Endothelial cell of umbilical vein (primary cell): Measurements from ENCODE around the gene CHRM2. TPM values are rescaled to one million over a fixed set of nuclear protein-coding genes. Genes with fewer than 3 reads are reported as not detected.

Experiments
- BruUV-seq: library from RNA; stranded (reverse); fragments of 400-500 nt; replicated peaks from 2 replicates; lab custom pipeline; 2021; lab: Mats Ljungman, UMichigan
- CTCF ChIA-PET: fragments of 300-600, 350-600 bp; sonication (Branson Sonifier 250); formaldehyde crosslinking; loops from one replicate; lab custom pipeline; 2021; ENCODE audit warnings: antibody characterized with exemption, inconsistent platforms; lab: Charles Lee
- POLR2A ChIA-PET: fragments of 300-600, 350-600 bp; sonication (Branson Sonifier 250); formaldehyde crosslinking; loops from one replicate; lab custom pipeline; 2021; ENCODE audit warnings: antibody characterized with exemption, inconsistent platforms; lab: Charles Lee
- DNase-seq: peaks from one replicate; pipeline ENCODE4 v3.0.0-alpha.2; 2011; ENCODE audit warnings: low read depth, low spot score
- FAIRE-seq: peaks from 2 replicates; lab custom pipeline; 2011; peaks lifted over from hg19 to GRCh38; lab: Jason Lieb, UNC
- H2AFZ ChIP-seq: 2 replicates; pipeline ENCODE4 v1.6.0; 2012; ENCODE audit warnings: low read depth, low read length, control low read depth, inconsistent platforms
- H3K27ac ChIP-seq: 2 replicates; pipeline ENCODE4 v1.5.1; 2011; ENCODE audit warnings: low read depth, mild to moderate bottlenecking, control low read depth, low read length, moderate library complexity; ENCODE audit not compliant: insufficient read depth
- H3K27me3 ChIP-seq, 2 experiments: 2 replicates each; pipeline versions ENCODE4 v1.6.0 to v1.6.1; 2011; ENCODE audit warnings: low read length in 2 of 2, mixed read lengths in 1 of 2; ENCODE audit not compliant: control insufficient read depth in 2 of 2, insufficient read depth in 2 of 2
- H3K36me3 ChIP-seq, 2 experiments: 2 replicates in 1 of 2; 3 replicates in 1 of 2; pipeline ENCODE4 v1.5.1; 2011; ENCODE audit warnings: low read length in 2 of 2, mild to moderate bottlenecking in 1 of 2, moderate library complexity in 1 of 2; ENCODE audit not compliant: control insufficient read depth in 2 of 2, insufficient read depth in 2 of 2; ENCODE audit errors: extremely low read depth in 1 of 2
- H3K4me1 ChIP-seq: 3 replicates; pipeline ENCODE4 v1.5.1; 2011; ENCODE audit warnings: mild to moderate bottlenecking, low read length; ENCODE audit not compliant: control insufficient read depth, insufficient read depth; ENCODE audit errors: extremely low read depth
- H3K4me2 ChIP-seq: 2 replicates; pipeline ENCODE4 v1.6.1; 2011; ENCODE audit warnings: low read length, control low read depth, mixed read lengths; ENCODE audit not compliant: insufficient read depth
- H3K4me3 ChIP-seq, 3 experiments: fragments of 200-600 bp in 1 of 3; sonication (generic), shearing (Covaris generic) in 1 of 3; replicated peaks in 1 of 3; 2 replicates each; pipeline ENCODE4 v1.5.1; 2011 to 2016; ENCODE audit warnings: control low read depth in 3 of 3, low read length in 3 of 3, mild to moderate bottlenecking in 2 of 3, inconsistent platforms in 1 of 3, low read depth in 1 of 3, moderate library complexity in 1 of 3; ENCODE audit not compliant: insufficient read depth in 1 of 3
- H3K79me2 ChIP-seq: 2 replicates; pipeline ENCODE4 v1.6.0; 2012; ENCODE audit warnings: low read length, inconsistent platforms; ENCODE audit not compliant: control insufficient read depth, insufficient read depth
- H3K9ac ChIP-seq: replicated peaks from 2 replicates; pipeline ENCODE3; 2011; ENCODE audit warnings: low read length, control low read depth; ENCODE audit not compliant: insufficient read depth; ENCODE audit errors: extremely low read depth
- H3K9me1 ChIP-seq: replicated peaks from 3 replicates; pipeline ENCODE4 v1.6.0; 2011; ENCODE audit warnings: mild to moderate bottlenecking, low read length; ENCODE audit not compliant: control insufficient read depth, insufficient read depth; ENCODE audit errors: extremely low read depth
- H3K9me3 ChIP-seq: replicated peaks from 2 replicates; pipeline ENCODE4 v1.5.1; 2012; ENCODE audit warnings: low read length, inconsistent platforms; ENCODE audit not compliant: control insufficient read depth, insufficient read depth
- H4K20me1 ChIP-seq: replicated peaks from 2 replicates; pipeline ENCODE3; 2011; ENCODE audit warnings: mild to moderate bottlenecking, low read length; ENCODE audit not compliant: control insufficient read depth, insufficient read depth; ENCODE audit errors: extremely low read depth
- EZH2 ChIP-seq: IDR thresholded peaks from 2 replicates; pipeline ENCODE4 v1.6.1; 2012; ENCODE audit warnings: borderline replicate concordance, low read depth, mild to moderate bottlenecking, moderate library complexity, low read length, inconsistent platforms; ENCODE audit not compliant: severe bottlenecking
- FOS ChIP-seq: IDR thresholded peaks from 2 replicates; pipeline ENCODE4 v1.6.1; 2011; ENCODE audit warnings: mild to moderate bottlenecking, low read length, moderate library complexity, borderline replicate concordance; ENCODE audit not compliant: insufficient read depth
- GATA2 ChIP-seq: IDR thresholded peaks from 2 replicates; pipeline ENCODE4 v1.7.0; 2011; ENCODE audit warnings: low read depth, mild to moderate bottlenecking, moderate library complexity, mixed read lengths, low read length; ENCODE audit not compliant: insufficient read length, insufficient read depth
- JUN ChIP-seq: IDR thresholded peaks from 2 replicates; pipeline ENCODE4 v1.6.1; 2011; ENCODE audit warnings: borderline replicate concordance, low read depth; ENCODE audit not compliant: insufficient read length, insufficient read depth
- MYC ChIP-seq: IDR thresholded peaks from one replicate; pipeline ENCODE4 v1.6.1; 2011; ENCODE audit warnings: mild to moderate bottlenecking, low read depth, low read length
- POLR2A ChIP-seq: IDR thresholded peaks from 2 replicates; pipeline ENCODE4 v1.6.1; 2012; ENCODE audit warnings: low read depth, mild to moderate bottlenecking, control low read depth, low read length
- POLR2AphosphoS5 ChIP-seq: IDR thresholded peaks from 2 replicates; pipeline ENCODE4 v1.6.1; 2012; ENCODE audit warnings: low read depth, mild to moderate bottlenecking, control low read depth, low read length, moderate library complexity; ENCODE audit not compliant: insufficient read depth
- dilution Hi-C: fragments of 300-500 bp; cut with MboI; formaldehyde crosslinking; loops from one replicate; pipeline ENCODE4 v1.15.0; 2019; ENCODE audit warnings: low sequenced_read_pairs; ENCODE audit not compliant: extremely low pct_ligation_motif_present
- intact Hi-C: fragments of 100-400 bp; cut with micrococcal nuclease; formaldehyde crosslinking; loops from one replicate; pipeline ENCODE4 v1.10.0; 2022
- polyA plus RNA-seq, 4 experiments: library from polyadenylated mRNA; depleted of rRNA in 3 of 4; stranded (reverse) in 3 of 4; unstranded in 1 of 4; fragments of >200 nt; gene quantifications; 2 replicates each; pipeline versions ENCODE4 v1.2.1 to v1.2.3, GENCODE V29; 2011 to 2012; ENCODE audit warnings: missing spikeins in 1 of 4
- total RNA-seq: library from RNA; stranded (reverse); gene quantifications from 2 replicates; pipeline ENCODE4 v1.2.3, GENCODE V29; 2021
- TF ChIP-seq, protein P1 (sequence below): IDR thresholded peaks from 2 replicates; pipeline ENCODE4 v1.6.1; 2011; ENCODE audit not compliant: insufficient read depth, insufficient read length
- TF ChIP-seq, protein P2 (sequence below), 2 donors: IDR thresholded peaks; 1 replicate in 1 of 2; 2 replicates in 1 of 2; pipeline ENCODE4 v1.5.1; 2011; ENCODE audit warnings: low read length in 2 of 2, mild to moderate bottlenecking in 2 of 2, moderate library complexity in 2 of 2, control low read depth in 1 of 2, inconsistent platforms in 1 of 2, low read depth in 1 of 2; ENCODE audit not compliant: insufficient read depth in 1 of 2; ENCODE audit errors: extremely low read depth in 1 of 2

Gene CHRM2
- total and polyA plus RNA-seq, 2 donors (not counting 3 experiments of a cell fraction or from before 2014, with no cell fraction given), result not detected

DNA sequence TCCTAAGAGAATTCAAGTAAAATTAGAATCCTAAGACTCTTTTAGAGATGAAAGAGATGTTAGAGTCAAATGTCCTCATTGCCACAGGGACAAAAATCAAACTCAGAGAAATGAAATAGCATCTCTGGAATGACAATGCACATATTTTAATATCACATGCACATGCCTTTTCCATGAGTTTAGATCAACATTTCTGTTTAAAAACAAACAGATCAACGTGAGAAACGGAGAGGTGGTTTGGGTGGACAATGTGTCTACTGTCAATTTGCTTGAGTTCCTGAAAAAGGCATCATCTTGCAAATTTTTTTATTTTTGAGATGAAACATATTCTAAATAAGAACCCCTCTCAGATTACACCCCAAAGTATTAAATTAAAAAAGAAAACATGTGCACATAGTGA lies 130.0 kb downstream of the CHRM2 start:
- no peak overlapping the region for H3K9ac ChIP-seq
- POLR2A ChIA-PET, result no interaction called here
- no peak for TF ChIP-seq POLR2AphosphoS5
- no peak for TF ChIP-seq MYC
- TF ChIP-seq GATA2, result no peak
- TF ChIP-seq JUN, result no peak
- no peak for TF ChIP-seq POLR2A
- no peak for TF ChIP-seq FOS
- TF ChIP-seq EZH2, result no peak
- TF ChIP-seq, protein P1, sequence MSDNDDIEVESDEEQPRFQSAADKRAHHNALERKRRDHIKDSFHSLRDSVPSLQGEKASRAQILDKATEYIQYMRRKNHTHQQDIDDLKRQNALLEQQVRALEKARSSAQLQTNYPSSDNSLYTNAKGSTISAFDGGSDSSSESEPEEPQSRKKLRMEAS, result no peak
- TF ChIP-seq, protein P2, sequence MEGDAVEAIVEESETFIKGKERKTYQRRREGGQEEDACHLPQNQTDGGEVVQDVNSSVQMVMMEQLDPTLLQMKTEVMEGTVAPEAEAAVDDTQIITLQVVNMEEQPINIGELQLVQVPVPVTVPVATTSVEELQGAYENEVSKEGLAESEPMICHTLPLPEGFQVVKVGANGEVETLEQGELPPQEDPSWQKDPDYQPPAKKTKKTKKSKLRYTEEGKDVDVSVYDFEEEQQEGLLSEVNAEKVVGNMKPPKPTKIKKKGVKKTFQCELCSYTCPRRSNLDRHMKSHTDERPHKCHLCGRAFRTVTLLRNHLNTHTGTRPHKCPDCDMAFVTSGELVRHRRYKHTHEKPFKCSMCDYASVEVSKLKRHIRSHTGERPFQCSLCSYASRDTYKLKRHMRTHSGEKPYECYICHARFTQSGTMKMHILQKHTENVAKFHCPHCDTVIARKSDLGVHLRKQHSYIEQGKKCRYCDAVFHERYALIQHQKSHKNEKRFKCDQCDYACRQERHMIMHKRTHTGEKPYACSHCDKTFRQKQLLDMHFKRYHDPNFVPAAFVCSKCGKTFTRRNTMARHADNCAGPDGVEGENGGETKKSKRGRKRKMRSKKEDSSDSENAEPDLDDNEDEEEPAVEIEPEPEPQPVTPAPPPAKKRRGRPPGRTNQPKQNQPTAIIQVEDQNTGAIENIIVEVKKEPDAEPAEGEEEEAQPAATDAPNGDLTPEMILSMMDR (IDR thresholded peaks at IDR 0.05; ENCODE audit: extremely low read depth in 1 of 2, insufficient read depth in 1 of 2, low read depth in 1 of 2, low read length in 2 of 2), result no peak
- H3K4me2 ChIP-seq, result no peak overlapping the region
- no peaks in the 10 kb centered on the region for H3K9me1 ChIP-seq
- no peaks in the 10 kb centered on the region for H3K9me3 ChIP-seq
- BruUV-seq, result no TSS peak
- dilution Hi-C loops (no loop called here), intact Hi-C loops (no loop called here)
- FAIRE-seq, result no peak
- no peaks in the 10 kb centered on the region for H3K4me1 ChIP-seq
- no peaks in the 10 kb centered on the region for H4K20me1 ChIP-seq
- H2AFZ ChIP-seq, result no peak overlapping the region
- CTCF ChIA-PET, result no interaction called here
- H3K27ac ChIP-seq, result no peak overlapping the region
- H3K36me3 ChIP-seq, result no peaks in the 10 kb centered on the region
- H3K4me3 ChIP-seq, result no peak overlapping the region
- no peaks in the 10 kb centered on the region for H3K79me2 ChIP-seq
- H3K27me3 ChIP-seq, result no peaks in the 10 kb centered on the region
- no peak for DNase-seq
